Neuronal stem cell (in vitro differentiated cells): Measurements from ENCODE around the gene OR6K6. TPM values are rescaled to one million over a fixed set of nuclear protein-coding genes. Genes with fewer than 3 reads are reported as not detected.

Experiments used
- DNase-seq: peaks from one replicate; pipeline ENCODE4 v3.0.0-alpha.2; 2013; ENCODE audit warnings: low spot score
- H2AFZ ChIP-seq: one replicate; pipeline ENCODE4 v1.6.1; 2013; ENCODE audit warnings: mild to moderate bottlenecking, low read length, inconsistent platforms
- H2AK5ac ChIP-seq: 2 replicates; pipeline ENCODE4 v1.6.1; 2013; ENCODE audit warnings: low read depth, mild to moderate bottlenecking, inconsistent platforms, low read length, moderate library complexity, mixed read lengths
- H2BK120ac ChIP-seq: 2 replicates; pipeline ENCODE4 v1.6.1; 2013; ENCODE audit warnings: low read depth, mild to moderate bottlenecking, inconsistent platforms, low read length, moderate library complexity, mixed read lengths
- H2BK12ac ChIP-seq: one replicate; pipeline ENCODE4 v1.6.1; 2013; ENCODE audit warnings: low read length, inconsistent platforms
- H2BK15ac ChIP-seq: 2 replicates; pipeline ENCODE4 v1.6.1; 2013; ENCODE audit warnings: mild to moderate bottlenecking, low read length, inconsistent platforms, mixed read lengths
- H2BK5ac ChIP-seq: one replicate; pipeline ENCODE4 v1.6.1; 2013; ENCODE audit warnings: inconsistent platforms, mild to moderate bottlenecking, low read length, moderate library complexity
- H3K14ac ChIP-seq: one replicate; pipeline ENCODE4 v1.6.1; 2013; ENCODE audit warnings: low read length, inconsistent platforms
- H3K18ac ChIP-seq: 2 replicates; pipeline ENCODE4 v1.6.1; 2013; ENCODE audit warnings: low read length, inconsistent platforms
- H3K23ac ChIP-seq: 2 replicates; pipeline ENCODE4 v1.6.1; 2013; ENCODE audit warnings: low read depth, mild to moderate bottlenecking, mixed read lengths, low read length, inconsistent platforms; ENCODE audit not compliant: poor library complexity
- H3K27ac ChIP-seq: replicated peaks from 3 replicates; pipeline ENCODE4 v1.5.1; 2013; ENCODE audit warnings: low read length, inconsistent platforms
- H3K27me3 ChIP-seq, 3 experiments: 2 replicates each; pipeline ENCODE4 v1.6.1; 2013; ENCODE audit warnings: low read length in 3 of 3, mild to moderate bottlenecking in 2 of 3, inconsistent platforms in 1 of 3, low read depth in 1 of 3, mixed read lengths in 1 of 3, moderate library complexity in 1 of 3; ENCODE audit not compliant: control insufficient read depth in 3 of 3, insufficient read depth in 3 of 3
- H3K36me3 ChIP-seq, 2 donors: replicated peaks in 1 of 2; 2 replicates each; pipeline ENCODE4 v1.6.1; 2013; ENCODE audit warnings: low read length in 2 of 2; ENCODE audit not compliant: control insufficient read depth in 2 of 2, insufficient read depth in 2 of 2
- H3K4ac ChIP-seq: 2 replicates; pipeline ENCODE4 v1.6.1; 2013; ENCODE audit warnings: inconsistent platforms, mild to moderate bottlenecking, low read length, moderate library complexity
- H3K4me1 ChIP-seq, 2 donors: 1 replicate in 1 of 2; 2 replicates in 1 of 2; pipeline ENCODE4 v1.6.1; 2013; ENCODE audit warnings: low read length in 2 of 2, low read depth in 1 of 2; ENCODE audit not compliant: control insufficient read depth in 2 of 2, insufficient read depth in 1 of 2
- H3K4me2 ChIP-seq: one replicate; pipeline ENCODE4 v1.6.1; 2013; ENCODE audit warnings: mild to moderate bottlenecking, low read length, inconsistent platforms; ENCODE audit not compliant: insufficient read depth, poor library complexity, severe bottlenecking
- H3K4me3 ChIP-seq, 2 donors: 2 replicates each; pipeline ENCODE4 v1.5.1; 2013; ENCODE audit warnings: low read length in 2 of 2, mild to moderate bottlenecking in 2 of 2, inconsistent platforms in 1 of 2, moderate library complexity in 1 of 2
- H3K79me1 ChIP-seq: one replicate; pipeline ENCODE4 v1.6.1; 2013; ENCODE audit warnings: low read depth, mild to moderate bottlenecking, inconsistent platforms, low read length, moderate library complexity
- H3K9ac ChIP-seq: one replicate; pipeline ENCODE4 v1.6.1; 2013; ENCODE audit warnings: mild to moderate bottlenecking, low read depth, low read length, inconsistent platforms; ENCODE audit not compliant: poor library complexity
- H3K9me3 ChIP-seq, 2 donors: replicated peaks in 1 of 2; 2 replicates each; pipeline versions ENCODE3 to v1.6.1; 2013; ENCODE audit warnings: low read length in 2 of 2, mild to moderate bottlenecking in 2 of 2, inconsistent platforms in 1 of 2, low read depth in 1 of 2, mixed read lengths in 1 of 2, moderate library complexity in 1 of 2; ENCODE audit not compliant: control insufficient read depth in 2 of 2, insufficient read depth in 1 of 2
- H4K8ac ChIP-seq: one replicate; pipeline ENCODE4 v1.6.1; 2013; ENCODE audit warnings: low read depth, mild to moderate bottlenecking, inconsistent platforms, low read length, moderate library complexity
- H4K91ac ChIP-seq: one replicate; pipeline ENCODE4 v1.6.1; 2013; ENCODE audit warnings: low read length, low read depth, mild to moderate bottlenecking, inconsistent platforms; ENCODE audit not compliant: poor library complexity
- WGBS, 2 donors: extraction: QIAGEN DNeasy Blood & Tissue Kit; methylation state at CpG; one replicate each; pipeline ENCODE4 v1.1.7; 2013; ENCODE audit warnings: missing lambda C conversion rate in 2 of 2, mixed read lengths in 1 of 2; ENCODE audit not compliant: insufficient read length in 2 of 2, insufficient replicate concordance in 1 of 2; ENCODE audit errors: extremely low coverage in 2 of 2; 5-methylcytosine and 5-hydroxymethylcytosine counted together
- polyA plus RNA-seq, 2 experiments: library from polyadenylated mRNA; stranded (reverse); fragments of 200-250 nt; gene quantifications; one replicate each; pipeline ENCODE4 v1.2.3, GENCODE V29; 2013

Gene OR6K6, protein sequence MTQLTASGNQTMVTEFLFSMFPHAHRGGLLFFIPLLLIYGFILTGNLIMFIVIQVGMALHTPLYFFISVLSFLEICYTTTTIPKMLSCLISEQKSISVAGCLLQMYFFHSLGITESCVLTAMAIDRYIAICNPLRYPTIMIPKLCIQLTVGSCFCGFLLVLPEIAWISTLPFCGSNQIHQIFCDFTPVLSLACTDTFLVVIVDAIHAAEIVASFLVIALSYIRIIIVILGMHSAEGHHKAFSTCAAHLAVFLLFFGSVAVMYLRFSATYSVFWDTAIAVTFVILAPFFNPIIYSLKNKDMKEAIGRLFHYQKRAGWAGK
- not detected for polyA plus RNA-seq (2013, experiment 1 of 2)
- polyA plus RNA-seq (2013, experiment 2 of 2): not detected

DNA sequence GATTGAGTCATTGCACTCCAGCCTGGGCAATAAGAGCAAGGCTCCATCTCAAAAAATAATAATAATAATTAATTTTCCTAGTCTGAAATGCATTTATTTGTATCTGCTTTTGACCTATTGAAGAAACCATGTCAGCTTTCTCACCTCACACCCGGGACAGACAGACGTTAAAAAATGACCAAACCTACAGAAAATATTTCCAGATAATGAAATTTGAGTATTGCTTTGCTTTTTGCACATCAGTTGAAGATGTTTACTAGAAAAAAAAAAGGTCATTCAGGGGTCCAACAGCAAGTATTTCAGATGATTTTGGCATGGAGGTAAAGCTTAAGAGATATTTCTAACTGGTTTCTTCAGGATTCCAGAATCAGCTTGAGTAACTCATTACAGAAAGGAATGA lies at the start of gene OR6K6:
OR6K6 (plus strand) TSS at position 301 of the 400 bp plus-strand sequence. CDS start 168 bp downstream, outside the sequence.
- H3K9ac ChIP-seq: no peak within 1 kb of the TSS
- no peaks in the 10 kb centered on the region for H3K79me1 ChIP-seq
- no CpG with 5 or more reads among the region's 2 CpGs for whole genome bisulfite sequencing, 2 donors
- H2AK5ac ChIP-seq: no peak within 1 kb of the TSS
- H4K8ac ChIP-seq: peak within 1 kb of the TSS; percentile 43
- H3K4me1 ChIP-seq: peaks cover 0 to 3% of the 10 kb centered on the region in 2 donors
- no peak within 1 kb of the TSS for H3K4ac ChIP-seq
- H2BK5ac ChIP-seq: no peak within 1 kb of the TSS
- DNase-seq: no peak
- H2BK12ac ChIP-seq: no peak within 1 kb of the TSS
- no peak within 1 kb of the TSS for H4K91ac ChIP-seq
- H3K14ac ChIP-seq: no peak within 1 kb of the TSS
- H2BK15ac ChIP-seq: no peak within 1 kb of the TSS
- no peak within 1 kb of the TSS for H2AFZ ChIP-seq
- H3K4me2 ChIP-seq: no peak within 1 kb of the TSS
- peaks cover 0 to 3% (median 0%) of the 10 kb centered on the region in 3 experiments for H3K27me3 ChIP-seq
- no peaks in the 10 kb centered on the region for H3K9me3 ChIP-seq
- H3K36me3 ChIP-seq: no peaks in the 10 kb centered on the region
- H3K23ac ChIP-seq: no peak within 1 kb of the TSS
- H3K27ac ChIP-seq: no peak within 1 kb of the TSS
- peak within 1 kb of the TSS; percentile 6 for H3K18ac ChIP-seq
- H2BK120ac ChIP-seq: no peak within 1 kb of the TSS
- no peak within 1 kb of the TSS for H3K4me3 ChIP-seq

DNA sequence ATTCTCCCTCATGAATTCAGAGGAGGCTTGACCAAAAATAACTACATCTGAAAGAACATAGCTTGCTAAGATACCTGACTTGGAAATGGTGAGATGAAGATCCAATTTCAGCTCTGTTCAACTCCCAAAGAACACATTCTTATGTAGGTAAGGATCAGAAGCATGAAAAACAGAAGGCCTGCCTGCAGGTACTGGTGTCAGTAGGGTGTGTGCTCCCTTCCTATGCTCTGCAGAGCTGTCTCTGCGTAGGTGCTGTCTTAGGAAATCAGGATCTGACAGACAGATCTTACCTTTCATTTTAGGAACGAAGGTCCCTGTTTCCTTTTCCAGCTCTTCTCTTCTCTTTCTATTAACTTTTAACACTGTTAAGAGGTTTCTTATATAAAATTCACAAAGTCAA lies 48.4 kb upstream of the OR6K6 start:
- no peak overlapping the region for H2AK5ac ChIP-seq
- H2BK15ac ChIP-seq: no peak overlapping the region
- H2BK12ac ChIP-seq: no peak overlapping the region
- DNase-seq: no peak
- no peaks in the 10 kb centered on the region for H3K36me3 ChIP-seq
- no peak overlapping the region for H3K4me2 ChIP-seq
- no peaks in the 10 kb centered on the region for H3K79me1 ChIP-seq
- no peaks in the 10 kb centered on the region for H3K9me3 ChIP-seq
- H2BK120ac ChIP-seq: no peak overlapping the region
- H4K91ac ChIP-seq: no peak overlapping the region
- H3K4me1 ChIP-seq: no peaks in the 10 kb centered on the region
- no peak overlapping the region for H3K27ac ChIP-seq
- H3K9ac ChIP-seq: no peak overlapping the region
- H3K23ac ChIP-seq: no peak overlapping the region
- no peak overlapping the region for H3K4me3 ChIP-seq
- no CpG with 5 or more reads among the region's 2 CpGs for WGBS, 2 donors
- no peaks in the 10 kb centered on the region for H3K27me3 ChIP-seq
- H2BK5ac ChIP-seq: no peak overlapping the region
- H2AFZ ChIP-seq: no peak overlapping the region
- no peak overlapping the region for H3K18ac ChIP-seq
- H3K14ac ChIP-seq: no peak overlapping the region
- no peak overlapping the region for H3K4ac ChIP-seq
- no peak overlapping the region for H4K8ac ChIP-seq

DNA sequence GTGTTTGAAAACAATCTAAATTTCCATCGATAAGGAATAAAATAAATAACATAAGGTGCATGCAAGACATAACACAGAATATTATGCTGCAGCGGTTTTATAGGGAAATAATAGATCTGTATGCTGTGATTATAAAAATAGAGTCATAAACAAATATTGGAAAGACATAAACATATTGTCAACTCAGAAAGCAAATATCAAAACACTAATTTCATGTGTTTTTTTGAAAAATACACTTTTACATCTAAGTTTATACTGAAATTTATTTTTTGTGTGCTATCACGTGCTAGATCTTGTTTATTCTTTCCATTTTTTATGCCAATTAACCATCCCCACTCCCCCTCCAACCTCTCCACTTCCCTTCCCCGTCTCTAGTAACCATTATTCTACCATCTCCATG lies 43.4 kb upstream of the OR6K6 start:
- no peak overlapping the region for H3K4me3 ChIP-seq
- H4K91ac ChIP-seq: no peak overlapping the region
- no peaks in the 10 kb centered on the region for H3K9me3 ChIP-seq
- WGBS, 2 donors: 94% methylated on average over 1 of the region's 4 CpGs; no CpG with 5 or more reads in 1 of the 2 donors
- no peaks in the 10 kb centered on the region for H3K79me1 ChIP-seq
- no peak overlapping the region for H2AK5ac ChIP-seq
- no peak overlapping the region for H3K18ac ChIP-seq
- no peak overlapping the region for H4K8ac ChIP-seq
- H2BK120ac ChIP-seq: no peak overlapping the region
- no peak overlapping the region for H3K4ac ChIP-seq
- H3K4me1 ChIP-seq: no peaks in the 10 kb centered on the region
- no peak overlapping the region for H3K4me2 ChIP-seq
- DNase-seq: no peak
- no peak overlapping the region for H3K9ac ChIP-seq
- H2AFZ ChIP-seq: no peak overlapping the region
- H2BK15ac ChIP-seq: no peak overlapping the region
- no peak overlapping the region for H3K23ac ChIP-seq
- no peak overlapping the region for H3K27ac ChIP-seq
- no peak overlapping the region for H2BK12ac ChIP-seq
- H3K14ac ChIP-seq: no peak overlapping the region
- H2BK5ac ChIP-seq: no peak overlapping the region
- H3K27me3 ChIP-seq: no peaks in the 10 kb centered on the region
- no peaks in the 10 kb centered on the region for H3K36me3 ChIP-seq

DNA sequence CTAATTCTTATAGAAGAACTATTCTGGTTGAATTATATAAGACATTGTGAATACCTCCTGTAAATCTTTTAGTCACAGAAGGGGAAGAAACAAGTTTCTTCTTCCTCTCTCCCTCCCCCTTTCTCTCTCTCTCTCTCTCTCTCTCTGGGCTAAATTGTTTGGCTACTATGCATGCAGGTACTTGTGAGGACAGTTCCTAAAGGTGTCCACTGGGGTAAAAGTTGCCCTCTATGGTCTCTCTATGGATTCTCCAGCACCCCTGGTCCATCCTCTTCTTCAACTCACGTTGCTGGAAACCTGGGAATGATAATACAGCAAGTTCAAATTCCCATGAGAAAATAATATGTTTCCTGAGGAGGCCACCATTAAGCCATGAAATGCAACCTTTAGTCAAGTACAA lies 39.8 kb upstream of the OR6K6 start:
- Histone ChIP-seq H3K27me3 (no peaks in the 10 kb centered on the region), H3K9ac (no peak overlapping the region)
- WGBS, 2 donors: no CpG with 5 or more reads among the region's 1 CpG

More for the DNA sequence above, 39.8 kb upstream of the OR6K6 start:
- no peaks in the 10 kb centered on the region for H3K79me1 ChIP-seq
- H2BK15ac ChIP-seq: no peak overlapping the region
- no peak overlapping the region for H4K8ac ChIP-seq
- no peak overlapping the region for H4K91ac ChIP-seq
- H3K36me3 ChIP-seq: no peaks in the 10 kb centered on the region
- no peak overlapping the region for H2BK5ac ChIP-seq
- no peak overlapping the region for H3K27ac ChIP-seq
- H2BK120ac ChIP-seq: no peak overlapping the region
- H2BK12ac ChIP-seq: no peak overlapping the region
- H3K4me3 ChIP-seq: no peak overlapping the region
- no peak overlapping the region for H2AFZ ChIP-seq
- H3K9me3 ChIP-seq: no peaks in the 10 kb centered on the region
- DNase-seq: no peak
- no peak overlapping the region for H3K4ac ChIP-seq
- H3K23ac ChIP-seq: no peak overlapping the region
- no peak overlapping the region for H3K14ac ChIP-seq
- H2AK5ac ChIP-seq: no peak overlapping the region
- H3K4me2 ChIP-seq: no peak overlapping the region
- no peaks in the 10 kb centered on the region for H3K4me1 ChIP-seq
- no peak overlapping the region for H3K18ac ChIP-seq
